OCI-LY1 (cell line): ENCODE data around the gene TMEM127.

Source experiments
- H2AFZ ChIP-seq: fragments of 200-600 bp; sonication (generic), shearing (Covaris generic); 2 replicates; pipeline ENCODE4 v1.6.0; 2014; ENCODE audit warnings: antibody characterized with exemption, mild to moderate bottlenecking, low read length
- H3F3A ChIP-seq: fragments of 200-600 bp; sonication (generic), shearing (Covaris generic); 2 replicates; pipeline ENCODE4 v1.6.0; 2014; ENCODE audit warnings: mild to moderate bottlenecking, antibody characterized with exemption, low read length, moderate library complexity; ENCODE audit not compliant: insufficient read depth
- H3K27ac ChIP-seq: fragments of 200-600 bp; sonication (generic); 2 replicates; pipeline ENCODE4 v1.5.1; 2014; ENCODE audit warnings: low read length, mixed run types, mild to moderate bottlenecking, low read depth; ENCODE audit not compliant: poor library complexity, severe bottlenecking
- H3K27me3 ChIP-seq: fragments of 200-600 bp; sonication (generic); 2 replicates; pipeline ENCODE4 v1.6.0; 2014; ENCODE audit warnings: antibody characterized with exemption, mild to moderate bottlenecking, low read length, moderate library complexity; ENCODE audit not compliant: insufficient read depth
- H3K36me3 ChIP-seq: fragments of 200-600 bp; sonication (generic); 2 replicates; pipeline ENCODE4 v1.6.1; 2014; ENCODE audit warnings: mild to moderate bottlenecking, antibody characterized with exemption, low read length, moderate library complexity, mixed read lengths; ENCODE audit not compliant: insufficient read depth
- H3K4me1 ChIP-seq: fragments of 200-600 bp; sonication (generic); 2 replicates; pipeline ENCODE4 v1.5.1; 2014; ENCODE audit warnings: mild to moderate bottlenecking, low read length, moderate library complexity; ENCODE audit not compliant: insufficient read depth, severe bottlenecking
- H3K4me2 ChIP-seq: fragments of 200-600 bp; sonication (generic), shearing (Covaris generic); 2 replicates; pipeline ENCODE4 v1.6.1; 2014; ENCODE audit warnings: low read length
- H3K4me3 ChIP-seq: fragments of 200-600 bp; sonication (generic); 2 replicates; pipeline ENCODE4 v1.5.1; 2014; ENCODE audit warnings: low read length, low read depth, mild to moderate bottlenecking, mixed read lengths; ENCODE audit not compliant: poor library complexity, severe bottlenecking
- H3K79me2 ChIP-seq: fragments of 200-600 bp; shearing (Covaris generic); 2 replicates; pipeline ENCODE4 v1.6.1; 2016; ENCODE audit warnings: mixed run types, low read length, mixed read lengths; ENCODE audit not compliant: insufficient read depth
- H3K9ac ChIP-seq: fragments of 200-600 bp; sonication (generic), shearing (Covaris generic); 2 replicates; pipeline ENCODE4 v1.6.1; 2014; ENCODE audit warnings: mild to moderate bottlenecking, low read length, mixed read lengths
- H3K9me2 ChIP-seq: fragments of 200-600 bp; sonication (generic), shearing (Covaris generic); 2 replicates; pipeline ENCODE4 v1.6.1; 2014; ENCODE audit warnings: low read depth, mild to moderate bottlenecking, low read length, mixed read lengths
- H3K9me3 ChIP-seq: fragments of 200-600 bp; shearing (Covaris generic); 2 replicates; pipeline ENCODE4 v1.6.1; 2014; ENCODE audit warnings: low read length, mixed read lengths
- H4K20me1 ChIP-seq: fragments of 200-600 bp; sonication (generic), shearing (Covaris generic); 2 replicates; pipeline ENCODE4 v1.6.0; 2016; ENCODE audit warnings: mild to moderate bottlenecking, low read length; ENCODE audit not compliant: insufficient read depth
- EZH2 ChIP-seq: fragments of 200-600 bp; sonication (generic), shearing (Covaris generic); IDR thresholded peaks from 2 replicates; pipeline ENCODE4 v1.8.0; 2017; ENCODE audit warnings: borderline replicate concordance, mixed run types, mild to moderate bottlenecking, antibody characterized with exemption, low read length, moderate library complexity, mixed read lengths
- TF ChIP-seq, protein P1 (sequence below): fragments of 200-600 bp; sonication (generic), shearing (Covaris generic); IDR thresholded peaks from 2 replicates; pipeline ENCODE4 v1.5.1; 2017; ENCODE audit warnings: mild to moderate bottlenecking, antibody characterized with exemption, low read length, moderate library complexity, mixed read lengths

TMEM127 gene

GRCh38 chr2:96236882-96237281, 28.9 kb downstream of the TMEM127 start:
- Histone ChIP-seq H3K4me2 (no peak overlapping the region), H2AFZ (no peak overlapping the region), H3K27ac (peak overlapping the region; percentile 51), H3K4me3 (no peak overlapping the region), H3K4me1 (peaks cover 51% of the 10 kb centered on the region), H3K79me2 (no peaks in the 10 kb centered on the region), H4K20me1 (no peaks in the 10 kb centered on the region), H3K9me3 (no peaks in the 10 kb centered on the region), H3F3A (no peaks in the 10 kb centered on the region), H3K36me3 (no peaks in the 10 kb centered on the region), H3K27me3 (no peaks in the 10 kb centered on the region), H3K9ac (no peak overlapping the region), H3K9me2 (no peaks in the 10 kb centered on the region)
- TF ChIP-seq, protein P1, sequence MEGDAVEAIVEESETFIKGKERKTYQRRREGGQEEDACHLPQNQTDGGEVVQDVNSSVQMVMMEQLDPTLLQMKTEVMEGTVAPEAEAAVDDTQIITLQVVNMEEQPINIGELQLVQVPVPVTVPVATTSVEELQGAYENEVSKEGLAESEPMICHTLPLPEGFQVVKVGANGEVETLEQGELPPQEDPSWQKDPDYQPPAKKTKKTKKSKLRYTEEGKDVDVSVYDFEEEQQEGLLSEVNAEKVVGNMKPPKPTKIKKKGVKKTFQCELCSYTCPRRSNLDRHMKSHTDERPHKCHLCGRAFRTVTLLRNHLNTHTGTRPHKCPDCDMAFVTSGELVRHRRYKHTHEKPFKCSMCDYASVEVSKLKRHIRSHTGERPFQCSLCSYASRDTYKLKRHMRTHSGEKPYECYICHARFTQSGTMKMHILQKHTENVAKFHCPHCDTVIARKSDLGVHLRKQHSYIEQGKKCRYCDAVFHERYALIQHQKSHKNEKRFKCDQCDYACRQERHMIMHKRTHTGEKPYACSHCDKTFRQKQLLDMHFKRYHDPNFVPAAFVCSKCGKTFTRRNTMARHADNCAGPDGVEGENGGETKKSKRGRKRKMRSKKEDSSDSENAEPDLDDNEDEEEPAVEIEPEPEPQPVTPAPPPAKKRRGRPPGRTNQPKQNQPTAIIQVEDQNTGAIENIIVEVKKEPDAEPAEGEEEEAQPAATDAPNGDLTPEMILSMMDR, result no peak
- TF ChIP-seq EZH2, result no peak

GRCh38 chr2:96233880-96234316, 31.9 kb downstream of the TMEM127 start:
- Histone ChIP-seq H3K27ac (peak overlapping the region; percentile 76), H3K9ac (peak overlapping the region; percentile 39; the same call in 1 of the 2 replicates), H3K79me2 (no peaks in the 10 kb centered on the region), H3F3A (no peaks in the 10 kb centered on the region), H2AFZ (no peak overlapping the region), H3K4me2 (peak overlapping the region; percentile 30; the same call in 1 of the 2 replicates), H3K9me2 (no peaks in the 10 kb centered on the region), H3K4me1 (peaks cover 37% of the 10 kb centered on the region), H3K36me3 (no peaks in the 10 kb centered on the region), H3K27me3 (no peaks in the 10 kb centered on the region), H3K4me3 (no peak overlapping the region), H4K20me1 (no peaks in the 10 kb centered on the region), H3K9me3 (no peaks in the 10 kb centered on the region)
- TF ChIP-seq, protein P1, result peak; percentile 60
- TF ChIP-seq EZH2, result no peak

GRCh38 chr2:96233436-96233835, 32.4 kb downstream of the TMEM127 start:
- Histone ChIP-seq H3K9me2 (no peaks in the 10 kb centered on the region), H3K4me2 (peak overlapping the region; percentile 30; the same call in 1 of the 2 replicates), H3K4me1 (peaks cover 37% of the 10 kb centered on the region), H3K36me3 (no peaks in the 10 kb centered on the region), H3K79me2 (no peaks in the 10 kb centered on the region), H4K20me1 (no peaks in the 10 kb centered on the region), H3K9ac (peak overlapping the region; percentile 19; the same call in 1 of the 2 replicates), H3F3A (no peaks in the 10 kb centered on the region), H3K27me3 (no peaks in the 10 kb centered on the region), H2AFZ (no peak overlapping the region), H3K27ac (peak overlapping the region; percentile 76), H3K9me3 (no peaks in the 10 kb centered on the region), H3K4me3 (no peak overlapping the region)
- TF ChIP-seq, protein P1, result no peak
- TF ChIP-seq EZH2, result no peak
